Neural cell (in vitro differentiated cells): ENCODE data around the gene TRAF6. TPM values are rescaled to one million over a fixed set of nuclear protein-coding genes. Genes with fewer than 3 reads are reported as not detected.

Experiments
- H2AFZ ChIP-seq: fragments of 200-600, 300-800 bp; sonication (generic), shearing (Covaris generic); 2 replicates; pipeline ENCODE4 v1.6.0; 2014; ENCODE audit warnings: low read depth, mild to moderate bottlenecking, antibody characterized with exemption, low read length, moderate library complexity
- H3F3A ChIP-seq: fragments of 200-600 bp; shearing (Covaris generic); 2 replicates; pipeline ENCODE4 v1.6.1; 2016; ENCODE audit warnings: mild to moderate bottlenecking, moderate library complexity, mixed read lengths, antibody characterized with exemption, low read length; ENCODE audit not compliant: insufficient read depth, poor library complexity, severe bottlenecking
- H3K27ac ChIP-seq: fragments of 200-600, 300-800 bp; sonication (generic), shearing (Covaris generic); 2 replicates; pipeline ENCODE4 v1.5.1; 2014; ENCODE audit warnings: mild to moderate bottlenecking, low read length, moderate library complexity
- H3K27me3 ChIP-seq: fragments of 300-800, 200-600 bp; sonication (generic), shearing (Covaris generic); 2 replicates; pipeline ENCODE4 v1.6.0; 2014; ENCODE audit warnings: mild to moderate bottlenecking, low read depth, low read length, moderate library complexity; ENCODE audit not compliant: insufficient read depth
- H3K36me3 ChIP-seq: fragments of 300-800, 200-600 bp; sonication (generic), shearing (Covaris generic); 2 replicates; pipeline ENCODE4 v1.5.1; 2014; ENCODE audit warnings: mild to moderate bottlenecking, antibody characterized with exemption, low read length, moderate library complexity; ENCODE audit not compliant: insufficient read depth
- H3K4me2 ChIP-seq: fragments of 300-800, 200-600 bp; sonication (generic), shearing (Covaris generic); 2 replicates; pipeline ENCODE4 v1.6.0; 2014; ENCODE audit warnings: mild to moderate bottlenecking, low read length
- H3K4me3 ChIP-seq: fragments of 300-800, 200-600 bp; sonication (generic), shearing (Covaris generic); 2 replicates; pipeline ENCODE4 v1.5.1; 2014; ENCODE audit warnings: mild to moderate bottlenecking, low read length, moderate library complexity
- H3K79me2 ChIP-seq: fragments of 200-600 bp; shearing (Covaris generic); replicated peaks from 2 replicates; pipeline ENCODE4 v1.6.0; 2014; ENCODE audit warnings: mild to moderate bottlenecking, low read length, moderate library complexity; ENCODE audit not compliant: insufficient read depth
- H3K9ac ChIP-seq: fragments of 300-800, 200-600 bp; sonication (generic), shearing (Covaris generic); 2 replicates; pipeline ENCODE4 v1.6.1; 2016; ENCODE audit warnings: mild to moderate bottlenecking, low read length, mixed read lengths
- H3K9me2 ChIP-seq: fragments of 200-600 bp; shearing (Covaris generic); 2 replicates; pipeline ENCODE4 v1.6.1; 2016; ENCODE audit warnings: mild to moderate bottlenecking, low read length, mixed read lengths; ENCODE audit not compliant: insufficient read depth
- H3K9me3 ChIP-seq: fragments of 200-600, 300-800 bp; sonication (generic), shearing (Covaris generic); 2 replicates; pipeline ENCODE4 v1.6.1; 2016; ENCODE audit warnings: mild to moderate bottlenecking, mixed run types, low read length, moderate library complexity, mixed read lengths
- H4K20me1 ChIP-seq: fragments of 200-600 bp; shearing (Covaris generic); 2 replicates; pipeline ENCODE4 v1.6.1; 2016; ENCODE audit warnings: mild to moderate bottlenecking, mixed run types; ENCODE audit not compliant: insufficient read depth
- EP300 ChIP-seq: fragments of 450-650 bp; conservative IDR thresholded peaks from 2 replicates; pipeline ENCODE4 v1.6.1; 2014; ENCODE audit warnings: antibody characterized with exemption, mild to moderate bottlenecking, moderate library complexity; ENCODE audit not compliant: poor library complexity, severe bottlenecking
- EZH2 ChIP-seq: fragments of 200-600, 300-800 bp; shearing (Covaris generic), sonication (generic); IDR thresholded peaks from 2 replicates; pipeline ENCODE4 v1.6.1; 2014; ENCODE audit warnings: antibody characterized with exemption, low read length, borderline replicate concordance, mild to moderate bottlenecking; ENCODE audit not compliant: insufficient read depth, poor library complexity, severe bottlenecking
- MXI1 ChIP-seq: fragments of 450-650 bp; conservative IDR thresholded peaks from 2 replicates; pipeline ENCODE4 v1.6.1; 2014; ENCODE audit warnings: antibody characterized with exemption, mild to moderate bottlenecking; ENCODE audit not compliant: poor library complexity, severe bottlenecking
- POLR2AphosphoS5 ChIP-seq: IDR thresholded peaks from 2 replicates; pipeline ENCODE4 v1.6.1; 2012
- RAD21 ChIP-seq: fragments of 450-650 bp; conservative IDR thresholded peaks from 2 replicates; pipeline ENCODE4 v1.6.1; 2014; ENCODE audit warnings: antibody characterized with exemption, mild to moderate bottlenecking, moderate library complexity
- SMC3 ChIP-seq: fragments of 450-650 bp; conservative IDR thresholded peaks from 2 replicates; pipeline ENCODE4 v1.6.1; 2014; ENCODE audit warnings: antibody characterized with exemption, mild to moderate bottlenecking, moderate library complexity; ENCODE audit not compliant: poor library complexity
- TAF1 ChIP-seq: IDR thresholded peaks from 2 replicates; pipeline ENCODE4 v1.6.1; 2012; ENCODE audit warnings: low read depth
- polyA plus RNA-seq: library from polyadenylated mRNA; depleted of rRNA; stranded (reverse); fragments of >200 nt; gene quantifications from 2 replicates; pipeline ENCODE4 v1.2.3, GENCODE V29; 2014
- TF ChIP-seq, protein P1 (sequence below): fragments of 450-650 bp; IDR thresholded peaks from 2 replicates; pipeline ENCODE4 v1.5.1; 2014; ENCODE audit warnings: antibody characterized with exemption, mild to moderate bottlenecking, moderate library complexity; ENCODE audit not compliant: poor library complexity, severe bottlenecking
- TF ChIP-seq, protein P2 (sequence below): IDR thresholded peaks from 2 replicates; pipeline ENCODE4 v1.6.1; 2012; ENCODE audit warnings: borderline replicate concordance

TRAF6 gene
- polyA plus RNA-seq, 1 donor from 2014 or later = 7.5 TPM

DNA sequence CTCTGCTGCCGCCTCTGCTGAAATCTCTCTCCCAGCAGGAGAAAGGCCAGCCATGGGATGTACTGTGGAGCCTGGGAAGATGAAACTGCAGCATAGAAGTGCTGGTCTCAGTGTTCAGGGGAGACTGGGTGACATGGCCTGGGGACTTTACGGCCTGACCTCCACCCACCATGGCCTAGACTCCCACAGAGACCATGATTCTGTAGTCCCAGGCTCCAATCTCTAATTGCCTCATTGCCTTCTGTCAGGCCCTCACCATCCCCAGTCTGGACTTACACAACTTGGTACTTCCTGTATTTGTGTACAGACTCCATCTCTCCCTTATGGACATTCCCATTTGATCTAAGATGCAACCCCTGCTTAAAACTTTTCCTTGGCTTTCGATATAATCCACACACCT lies 43.1 kb downstream of the TRAF6 start:
- Histone ChIP-seq H3K4me3 (no peak overlapping the region), H3K9me3 (no peaks in the 10 kb centered on the region), H3K9ac (no peak overlapping the region), H3K36me3 (no peaks in the 10 kb centered on the region), H3K27me3 (no peaks in the 10 kb centered on the region), H3K9me2 (no peaks in the 10 kb centered on the region), H3K27ac (no peak overlapping the region), H3F3A (no peaks in the 10 kb centered on the region), H2AFZ (no peak overlapping the region), H4K20me1 (no peaks in the 10 kb centered on the region), H3K4me2 (no peak overlapping the region), H3K79me2 (no peaks in the 10 kb centered on the region)
- TF ChIP-seq, protein P1, sequence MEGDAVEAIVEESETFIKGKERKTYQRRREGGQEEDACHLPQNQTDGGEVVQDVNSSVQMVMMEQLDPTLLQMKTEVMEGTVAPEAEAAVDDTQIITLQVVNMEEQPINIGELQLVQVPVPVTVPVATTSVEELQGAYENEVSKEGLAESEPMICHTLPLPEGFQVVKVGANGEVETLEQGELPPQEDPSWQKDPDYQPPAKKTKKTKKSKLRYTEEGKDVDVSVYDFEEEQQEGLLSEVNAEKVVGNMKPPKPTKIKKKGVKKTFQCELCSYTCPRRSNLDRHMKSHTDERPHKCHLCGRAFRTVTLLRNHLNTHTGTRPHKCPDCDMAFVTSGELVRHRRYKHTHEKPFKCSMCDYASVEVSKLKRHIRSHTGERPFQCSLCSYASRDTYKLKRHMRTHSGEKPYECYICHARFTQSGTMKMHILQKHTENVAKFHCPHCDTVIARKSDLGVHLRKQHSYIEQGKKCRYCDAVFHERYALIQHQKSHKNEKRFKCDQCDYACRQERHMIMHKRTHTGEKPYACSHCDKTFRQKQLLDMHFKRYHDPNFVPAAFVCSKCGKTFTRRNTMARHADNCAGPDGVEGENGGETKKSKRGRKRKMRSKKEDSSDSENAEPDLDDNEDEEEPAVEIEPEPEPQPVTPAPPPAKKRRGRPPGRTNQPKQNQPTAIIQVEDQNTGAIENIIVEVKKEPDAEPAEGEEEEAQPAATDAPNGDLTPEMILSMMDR = no peak
- TF ChIP-seq RAD21 (no peak), MXI1 (no peak), TAF1 (no peak), EZH2 (no peak), EP300 (no peak), POLR2AphosphoS5 (no peak), SMC3 (no peak)
- TF ChIP-seq, protein P2, sequence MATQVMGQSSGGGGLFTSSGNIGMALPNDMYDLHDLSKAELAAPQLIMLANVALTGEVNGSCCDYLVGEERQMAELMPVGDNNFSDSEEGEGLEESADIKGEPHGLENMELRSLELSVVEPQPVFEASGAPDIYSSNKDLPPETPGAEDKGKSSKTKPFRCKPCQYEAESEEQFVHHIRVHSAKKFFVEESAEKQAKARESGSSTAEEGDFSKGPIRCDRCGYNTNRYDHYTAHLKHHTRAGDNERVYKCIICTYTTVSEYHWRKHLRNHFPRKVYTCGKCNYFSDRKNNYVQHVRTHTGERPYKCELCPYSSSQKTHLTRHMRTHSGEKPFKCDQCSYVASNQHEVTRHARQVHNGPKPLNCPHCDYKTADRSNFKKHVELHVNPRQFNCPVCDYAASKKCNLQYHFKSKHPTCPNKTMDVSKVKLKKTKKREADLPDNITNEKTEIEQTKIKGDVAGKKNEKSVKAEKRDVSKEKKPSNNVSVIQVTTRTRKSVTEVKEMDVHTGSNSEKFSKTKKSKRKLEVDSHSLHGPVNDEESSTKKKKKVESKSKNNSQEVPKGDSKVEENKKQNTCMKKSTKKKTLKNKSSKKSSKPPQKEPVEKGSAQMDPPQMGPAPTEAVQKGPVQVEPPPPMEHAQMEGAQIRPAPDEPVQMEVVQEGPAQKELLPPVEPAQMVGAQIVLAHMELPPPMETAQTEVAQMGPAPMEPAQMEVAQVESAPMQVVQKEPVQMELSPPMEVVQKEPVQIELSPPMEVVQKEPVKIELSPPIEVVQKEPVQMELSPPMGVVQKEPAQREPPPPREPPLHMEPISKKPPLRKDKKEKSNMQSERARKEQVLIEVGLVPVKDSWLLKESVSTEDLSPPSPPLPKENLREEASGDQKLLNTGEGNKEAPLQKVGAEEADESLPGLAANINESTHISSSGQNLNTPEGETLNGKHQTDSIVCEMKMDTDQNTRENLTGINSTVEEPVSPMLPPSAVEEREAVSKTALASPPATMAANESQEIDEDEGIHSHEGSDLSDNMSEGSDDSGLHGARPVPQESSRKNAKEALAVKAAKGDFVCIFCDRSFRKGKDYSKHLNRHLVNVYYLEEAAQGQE = no peak

DNA sequence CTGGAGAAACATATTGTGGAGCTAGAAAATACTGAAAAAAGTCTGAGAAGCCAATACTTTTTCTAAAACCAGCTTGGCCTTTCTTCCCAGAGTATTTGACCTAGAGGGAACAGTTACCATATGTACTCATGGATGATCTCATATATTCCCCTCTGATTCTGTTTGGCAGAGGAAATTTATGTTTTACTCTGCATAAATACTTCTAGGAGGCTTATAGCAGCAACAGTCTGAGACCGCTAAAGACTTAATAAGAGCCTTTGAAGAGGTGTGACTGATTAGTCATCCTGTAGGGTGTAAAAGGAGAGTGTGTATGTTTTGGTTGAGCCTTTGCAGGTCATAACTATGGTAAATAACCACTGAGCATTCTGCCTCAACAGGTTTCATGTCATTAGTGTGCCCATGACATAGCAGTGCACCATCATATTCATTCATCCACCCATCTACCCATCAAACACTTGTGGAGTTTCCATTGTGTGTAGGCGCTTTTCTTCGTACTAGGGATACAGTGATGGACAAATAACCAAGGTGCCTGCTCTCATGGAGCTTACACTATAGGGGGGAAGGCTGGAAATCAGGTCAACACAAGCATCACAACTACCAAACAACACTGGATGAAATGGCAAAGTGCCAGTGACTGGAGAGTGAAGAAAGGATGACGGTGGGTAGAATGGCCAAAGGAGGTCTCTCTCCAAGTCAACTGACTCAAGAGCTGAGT lies 44.5 kb downstream of the TRAF6 start:
- no peak overlapping the region for H3K4me2 ChIP-seq
- H4K20me1 ChIP-seq = no peaks in the 10 kb centered on the region
- no peaks in the 10 kb centered on the region for H3K9me2 ChIP-seq
- no peaks in the 10 kb centered on the region for H3K9me3 ChIP-seq
- H3K27me3 ChIP-seq = no peaks in the 10 kb centered on the region
- no peak overlapping the region for H3K9ac ChIP-seq
- no peak overlapping the region for H2AFZ ChIP-seq
- no peak overlapping the region for H3K27ac ChIP-seq
- TF ChIP-seq EP300 (no peak), EZH2 (no peak), POLR2AphosphoS5 (no peak), MXI1 (no peak), SMC3 (no peak), TAF1 (no peak), RAD21 (no peak)
- TF ChIP-seq, protein P1 = no peak
- TF ChIP-seq, protein P2 = no peak
- H3K79me2 ChIP-seq = no peaks in the 10 kb centered on the region
- no peaks in the 10 kb centered on the region for H3K36me3 ChIP-seq
- H3K4me3 ChIP-seq = no peak overlapping the region
- H3F3A ChIP-seq = no peaks in the 10 kb centered on the region
